ENCODE results near the gene XG. TPM values are rescaled to one million over a fixed set of nuclear protein-coding genes. Genes with fewer than 3 reads are reported as not detected.

The XG gene
- polyA plus RNA-seq, 3 donors: not detected

DNA sequence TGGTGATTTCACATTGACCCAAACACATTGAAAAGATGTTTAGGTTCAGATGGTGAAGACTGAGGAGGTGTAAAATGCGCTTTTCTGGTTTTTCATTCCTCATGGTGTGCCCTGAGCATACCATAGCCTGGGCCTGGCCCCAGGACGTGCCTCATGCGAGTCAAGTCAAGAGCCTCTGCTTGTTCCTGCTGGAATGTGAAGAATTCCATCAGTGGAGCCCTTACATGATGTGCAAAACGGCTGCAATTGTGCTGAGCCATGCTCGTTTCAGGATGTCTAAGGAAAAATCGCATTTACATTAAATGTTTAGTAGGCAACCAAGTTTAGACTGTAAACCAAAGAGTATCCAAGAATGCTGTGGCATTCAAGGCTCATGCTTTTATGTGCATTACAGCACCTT lies 111.8 kb downstream of the XG start:
- Histone ChIP-seq H3K4me1 (ENCODE audit: control insufficient read depth in 1 of 2, insufficient read depth in 2 of 2, low read length in 2 of 2) (no peaks in the 10 kb centered on the region), H4K20me1 (ENCODE audit: insufficient read depth, low read length) (no peaks in the 10 kb centered on the region), H3K4me2 (replicated peaks; ENCODE audit: extremely low read depth, low read length, poor library complexity, severe bottlenecking) (no peak overlapping the region), H3K9me3 (replicated peaks in 1 of 2; ENCODE audit: control insufficient read depth in 1 of 2, insufficient read depth in 1 of 2, low read length in 2 of 2) (no peaks in the 10 kb centered on the region), H3K27me3 (ENCODE audit: control insufficient read depth in 2 of 2, insufficient read depth in 2 of 2, low read length in 2 of 2) (no peaks in the 10 kb centered on the region), H3K79me2 (ENCODE audit: insufficient read depth, low read length) (no peaks in the 10 kb centered on the region), H3K9ac (ENCODE audit: insufficient read depth, low read length, poor library complexity, severe bottlenecking) (no peak overlapping the region), H2AFZ (ENCODE audit: insufficient read depth, low read depth, low read length, poor library complexity, severe bottlenecking) (no peak overlapping the region), H3K4me3 (replicated peaks in 1 of 3; ENCODE audit: low read depth in 2 of 3, low read length in 3 of 3) (no peak overlapping the region), H3K36me3 (replicated peaks in 1 of 2; ENCODE audit: control insufficient read depth in 1 of 2, insufficient read depth in 2 of 2, low read length in 2 of 2) (no peaks in the 10 kb centered on the region), H3K27ac (ENCODE audit: low read depth in 1 of 2, low read length in 2 of 2) (no peak overlapping the region)
- H3K4me1 Mint-ChIP-seq: no peaks in the 10 kb centered on the region
- peak overlapping the region in 1 of 7 donors; percentile 35 for H3K27ac Mint-ChIP-seq
- no peak for TF ChIP-seq CTCF (IDR thresholded peaks at IDR 0.05)
- H3K4me3 Mint-ChIP-seq: no peak overlapping the region
- H3K27me3 Mint-ChIP-seq (ENCODE audit: low read depth in 3 of 3): peaks cover 0 to 11% (median 1%) of the 10 kb centered on the region in 3 donors
- no peaks in the 10 kb centered on the region for H3K36me3 Mint-ChIP-seq
- DNase-seq: no peak
- H3K9me3 Mint-ChIP-seq: peaks cover 0 to 4% (median 0%) of the 10 kb centered on the region in 7 donors
- WGBS (ENCODE audit: insufficient coverage): 83% methylated on average over 2 of the region's 6 CpGs
- intact Hi-C loops (cut with micrococcal nuclease): no loop called here

Other genes starting within 250 kb of the XG start
- gene CD99, start 60.7 kb upstream of the XG start, polyA plus RNA-seq: 100 to 1,000 TPM; 159 to 217 (median 184) TPM
- not detected for gene GYG2, start 76.9 kb downstream of the XG start, polyA plus RNA-seq
- gene ARSD, start 177.3 kb downstream of the XG start, polyA plus RNA-seq: 10 to 100 TPM; 19.2 to 28.6 (median 19.7) TPM

Measured in CD14-positive monocyte (primary cell).